Activated T-cell treated with anti-CD3 and anti-CD28 coated beads, Interleukin-2, amount 50 U/mL, for 72 hours (primary cell): ENCODE measurements around the gene NUAK1. TPM values are rescaled to one million over a fixed set of nuclear protein-coding genes. Genes with fewer than 3 reads are reported as not detected.

Source experiments
- ATAC-seq, 2 donors: fragments of 150-1000 bp; cut with Tn5 transposase; replicated peaks in 1 of 2; 2 replicates each; pipeline ENCODE4 v1.10.0; 2021; ENCODE audit warnings: moderate library complexity in 2 of 2, mild to moderate bottlenecking in 1 of 2
- DNase-seq, 2 donors: peaks; one replicate each; pipeline ENCODE4 v3.0.0; 2021 to 2022; ENCODE audit warnings: mixed read lengths in 1 of 2
- H3K27ac Mint-ChIP-seq: one replicate; pipeline ENCODE4 v1.8.0; 2022; ENCODE audit warnings: mild to moderate bottlenecking, moderate library complexity, mixed read lengths
- H3K27me3 Mint-ChIP-seq: one replicate; pipeline ENCODE4 v1.8.0; 2022; ENCODE audit warnings: low read depth, mixed read lengths
- H3K36me3 Mint-ChIP-seq, 2 donors: one replicate each; pipeline ENCODE4 v1.8.0; 2022; ENCODE audit warnings: mixed read lengths in 2 of 2, mild to moderate bottlenecking in 1 of 2; ENCODE audit not compliant: insufficient read depth in 2 of 2
- H3K4me1 Mint-ChIP-seq: one replicate; pipeline ENCODE4 v1.8.0; 2022; ENCODE audit warnings: low read depth, mixed read lengths
- H3K4me3 Mint-ChIP-seq, 2 donors: one replicate each; pipeline ENCODE4 v1.8.0; 2022; ENCODE audit warnings: mild to moderate bottlenecking in 2 of 2, mixed read lengths in 2 of 2, moderate library complexity in 2 of 2
- H3K9me3 Mint-ChIP-seq, 2 donors: one replicate each; pipeline ENCODE4 v1.8.0; 2022; ENCODE audit warnings: mixed read lengths in 2 of 2
- total RNA-seq, 2 donors: library from RNA; stranded (reverse); gene quantifications; one replicate each; pipeline ENCODE4 v1.2.3, GENCODE V29; 2022

The NUAK1 gene
- total RNA-seq, 2 donors from 2014 or later, result 0.14 TPM

GRCh38 chr12:106132175-106133135 lies 6.3 kb downstream of the NUAK1 start:
- Mint-ChIP-seq H3K4me1 (peaks cover 7% of the 10 kb centered on the region), H3K9me3 (no peaks in the 10 kb centered on the region), H3K36me3 (no peaks in the 10 kb centered on the region), H3K27ac (no peak overlapping the region), H3K27me3 (peaks cover 71% of the 10 kb centered on the region), H3K4me3 (no peak overlapping the region)
- DNase-seq, result no peak
- ATAC-seq, result no peak

DNA sequence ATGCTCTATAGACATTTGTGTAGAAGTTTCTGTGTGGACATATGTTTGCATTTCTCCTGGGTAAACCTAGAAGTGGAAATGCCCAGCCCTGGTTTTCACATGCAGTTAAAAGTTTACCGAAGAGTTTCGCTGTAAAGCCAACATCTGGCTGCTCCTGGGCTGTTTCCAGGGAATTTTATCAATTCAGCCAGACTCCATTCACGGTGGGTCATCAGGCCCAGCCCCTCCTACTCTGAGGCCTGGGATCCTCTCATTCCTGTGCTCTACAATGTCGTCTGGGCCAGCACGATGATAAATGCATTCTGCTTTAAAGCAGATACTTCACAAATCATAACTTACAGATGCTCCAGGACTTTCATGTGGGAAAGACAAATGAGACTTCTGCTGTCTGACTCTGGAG lies 7.1 kb downstream of the NUAK1 start:
- Mint-ChIP-seq H3K4me1 (peaks cover 6% of the 10 kb centered on the region), H3K9me3 (no peaks in the 10 kb centered on the region), H3K4me3 (no peak overlapping the region), H3K27me3 (peaks cover 64% of the 10 kb centered on the region), H3K36me3 (no peaks in the 10 kb centered on the region), H3K27ac (no peak overlapping the region)
- ATAC-seq (no peak), DNase-seq (no peak)

DNA sequence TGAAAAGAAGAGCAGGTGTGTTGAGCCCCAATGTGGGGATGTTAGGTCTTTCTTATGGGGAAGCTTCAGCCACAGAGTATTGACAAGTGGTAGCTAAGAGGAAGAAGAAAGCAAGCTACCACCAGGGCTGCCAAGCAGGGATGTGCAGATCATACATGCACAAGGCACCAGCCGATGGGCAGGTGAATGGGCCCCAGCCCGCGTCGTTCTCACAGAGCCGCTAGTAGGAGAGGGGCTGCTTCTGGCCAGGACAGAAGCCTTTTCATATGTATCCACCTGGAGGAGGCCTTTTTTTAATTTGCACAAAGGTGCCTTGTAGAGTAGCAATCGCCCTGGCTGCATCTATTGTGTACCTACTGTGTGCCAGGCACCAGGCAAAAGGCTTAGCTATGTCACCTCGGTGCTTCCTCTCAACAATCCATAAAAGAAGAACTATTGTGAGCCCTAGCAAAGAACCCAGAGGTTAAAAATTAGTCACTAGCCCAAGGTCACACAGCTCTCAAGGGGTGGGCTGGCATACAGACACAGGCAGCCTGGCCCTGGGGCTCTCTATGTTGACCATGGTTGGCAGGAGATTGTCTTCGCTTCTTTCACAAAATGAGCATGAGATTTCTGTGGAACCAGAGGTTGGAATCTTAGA lies 8.2 kb downstream of the NUAK1 start:
- Mint-ChIP-seq H3K27me3 (peaks cover 57% of the 10 kb centered on the region), H3K4me3 (no peak overlapping the region), H3K36me3 (no peaks in the 10 kb centered on the region), H3K4me1 (no peaks in the 10 kb centered on the region), H3K9me3 (no peaks in the 10 kb centered on the region), H3K27ac (no peak overlapping the region)
- DNase-seq (no peak), ATAC-seq (no peak)

DNA sequence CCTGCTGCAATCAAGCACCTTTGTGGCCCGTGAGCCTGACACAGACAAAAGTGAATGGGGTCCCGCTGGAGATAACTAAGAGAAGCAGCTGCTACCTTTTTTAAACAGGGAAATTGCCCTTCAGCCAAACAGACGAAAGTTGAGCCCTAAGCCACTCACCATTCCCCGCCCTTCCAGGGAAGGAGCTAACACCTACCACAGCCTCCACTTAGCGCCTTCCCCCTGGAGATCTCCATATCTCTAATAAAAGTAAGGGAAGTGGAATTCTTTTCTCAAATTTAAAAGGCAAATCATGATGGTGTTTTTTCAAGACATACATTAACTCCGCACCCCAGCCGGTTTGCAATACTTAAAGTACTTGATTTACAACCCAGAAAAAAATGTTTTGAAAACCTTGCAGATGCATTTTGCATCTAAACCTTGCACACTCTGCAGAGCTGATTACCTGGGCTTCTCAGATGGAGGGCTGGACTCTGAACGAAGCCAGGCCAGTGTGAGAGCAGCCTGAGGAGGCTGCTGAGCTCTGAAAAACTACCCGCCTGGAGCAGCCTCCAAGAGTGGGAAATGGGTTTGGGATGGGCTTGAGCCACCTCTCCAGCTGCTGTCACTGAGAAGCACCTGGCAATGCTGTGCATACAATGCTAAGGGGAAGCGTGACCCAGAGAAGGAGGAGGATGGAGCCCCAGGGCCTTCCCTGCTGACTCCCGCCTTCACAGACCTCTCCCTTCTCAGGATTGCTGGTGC lies 10.0 kb downstream of the NUAK1 start:
- no peak overlapping the region for H3K27ac Mint-ChIP-seq
- H3K4me1 Mint-ChIP-seq, result no peaks in the 10 kb centered on the region
- H3K9me3 Mint-ChIP-seq, result no peaks in the 10 kb centered on the region
- H3K36me3 Mint-ChIP-seq, result no peaks in the 10 kb centered on the region
- H3K4me3 Mint-ChIP-seq, result no peak overlapping the region
- ATAC-seq (no peak), DNase-seq (no peak)
- H3K27me3 Mint-ChIP-seq, result peaks cover 39% of the 10 kb centered on the region

DNA sequence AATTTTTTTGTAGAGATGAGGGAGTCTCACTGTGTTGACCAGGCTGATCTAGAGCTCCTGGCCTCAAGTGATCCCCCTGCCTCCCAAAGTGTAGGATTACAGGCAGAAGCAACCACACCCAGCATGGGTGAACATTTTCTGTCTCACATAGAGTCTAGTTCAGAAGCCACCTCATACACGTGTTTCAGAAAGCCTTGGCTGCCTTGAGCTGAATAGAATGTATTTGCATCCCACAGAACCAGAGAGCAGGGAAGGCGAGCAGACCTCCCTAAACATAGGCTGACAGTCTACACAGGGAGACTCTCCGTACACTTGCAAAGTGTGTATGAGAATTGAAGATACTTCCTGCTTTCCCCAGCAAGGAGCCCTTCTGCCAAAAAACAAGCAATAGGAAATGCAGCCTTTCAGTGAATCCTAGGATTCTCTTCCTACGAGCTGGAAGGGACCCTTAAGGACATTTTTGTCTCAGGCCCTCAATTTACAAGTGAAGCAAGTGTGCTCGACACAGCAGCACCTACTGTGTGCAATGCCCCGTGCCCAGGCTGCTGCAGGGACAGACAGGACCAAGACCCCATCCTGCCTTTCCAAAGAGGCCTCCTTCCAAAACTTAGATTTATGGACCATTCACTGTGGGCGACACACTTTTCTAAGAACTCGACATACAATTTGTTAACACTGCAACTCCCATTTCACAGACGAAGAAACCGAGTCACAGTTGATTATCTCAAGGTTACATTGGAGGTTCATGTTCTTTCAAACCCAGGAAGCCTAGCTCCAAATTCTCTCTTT lies 11.2 kb downstream of the NUAK1 start:
- DNase-seq, result no peak
- H3K27ac Mint-ChIP-seq, result no peak overlapping the region

DNA sequence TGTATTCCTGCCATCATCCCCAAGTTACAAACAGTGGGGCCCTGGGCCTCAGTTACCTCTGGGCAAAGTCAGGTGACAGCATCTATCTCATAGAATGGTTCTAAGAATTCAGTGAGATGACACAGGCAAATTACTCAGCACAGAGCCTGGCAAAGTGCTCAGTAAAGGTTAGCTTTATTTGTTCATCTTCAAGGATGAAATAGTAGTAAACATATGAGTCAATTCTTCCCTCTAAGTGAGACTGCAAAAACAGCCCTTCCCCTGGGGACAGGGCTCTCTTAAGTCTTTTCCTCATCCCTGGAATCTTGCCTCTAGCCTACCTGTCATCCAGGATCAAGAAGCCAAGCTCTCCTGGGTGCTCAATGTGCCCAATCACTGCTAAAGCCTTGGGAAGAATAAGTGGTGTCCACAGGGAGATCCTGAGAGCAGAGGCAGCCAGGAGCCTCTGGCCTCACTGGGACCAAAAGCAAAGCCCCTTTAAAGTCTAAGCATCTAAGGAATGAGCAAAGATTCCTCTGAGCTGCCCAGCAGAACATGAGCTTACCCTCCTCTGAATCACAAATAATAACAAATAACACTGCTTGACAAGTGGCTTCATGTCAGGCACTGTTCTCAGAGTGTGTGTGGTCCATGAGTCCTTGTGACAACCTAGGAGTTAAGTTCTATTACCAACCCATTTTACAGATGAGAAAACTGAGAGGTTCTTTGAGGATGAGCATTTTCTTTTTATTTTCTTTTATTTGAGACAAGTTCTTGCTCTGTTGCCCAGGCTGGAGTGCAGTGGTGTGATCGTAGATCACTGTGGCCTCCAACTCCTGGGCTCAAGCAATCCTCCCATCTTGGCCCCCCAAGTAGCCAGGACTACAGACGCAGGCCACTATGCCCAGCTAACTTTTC lies 12.1 kb downstream of the NUAK1 start:
- Mint-ChIP-seq H3K27ac (no peak overlapping the region), H3K27me3 (peaks cover 20% of the 10 kb centered on the region), H3K36me3 (no peaks in the 10 kb centered on the region), H3K9me3 (no peaks in the 10 kb centered on the region), H3K4me3 (no peak overlapping the region), H3K4me1 (no peaks in the 10 kb centered on the region)
- peak; percentile 18 to 58 for ATAC-seq
- no peak for DNase-seq

More for the DNA sequence above, 11.2 kb downstream of the NUAK1 start:
- H3K4me3 Mint-ChIP-seq, result no peak overlapping the region
- no peaks in the 10 kb centered on the region for H3K36me3 Mint-ChIP-seq
- ATAC-seq, result no peak
- no peaks in the 10 kb centered on the region for H3K4me1 Mint-ChIP-seq
- no peaks in the 10 kb centered on the region for H3K9me3 Mint-ChIP-seq
- peaks cover 27% of the 10 kb centered on the region for H3K27me3 Mint-ChIP-seq

DNA sequence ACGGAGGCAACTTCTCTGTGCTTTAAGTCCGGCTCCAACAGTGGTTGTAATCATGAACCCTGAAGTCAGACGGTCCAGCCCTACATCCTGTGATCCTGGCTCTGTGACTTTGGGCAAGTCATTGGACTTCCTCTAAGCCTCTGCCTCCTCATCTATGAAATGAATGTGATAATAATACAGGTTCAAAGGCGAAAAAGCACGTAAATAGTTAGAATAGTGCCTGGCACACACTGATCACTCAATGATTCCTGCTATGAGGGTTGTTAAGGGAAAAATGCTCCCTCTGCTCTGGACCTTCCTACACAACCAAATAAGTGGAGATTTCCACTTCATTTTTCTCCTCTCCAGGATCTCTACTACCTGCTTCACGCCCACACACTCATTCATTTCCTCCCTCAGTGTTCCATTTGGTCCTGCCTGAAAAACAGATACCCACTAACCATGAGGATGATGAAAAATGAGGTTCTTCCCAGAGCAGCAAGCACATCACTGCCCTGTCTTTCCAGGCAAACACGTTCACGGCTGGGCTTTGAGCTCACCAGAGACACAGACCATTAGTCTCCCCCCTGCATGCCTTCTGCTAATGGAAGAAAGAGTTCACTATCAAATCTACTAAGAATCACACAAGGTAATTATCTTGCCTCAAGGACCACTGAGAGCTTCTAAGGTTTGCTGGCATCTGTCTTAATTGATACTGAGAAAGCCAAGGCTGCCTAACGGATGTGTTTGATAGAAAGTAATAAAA lies 13.2 kb downstream of the NUAK1 start:
- DNase-seq, result no peak
- ATAC-seq, result no peak
- Mint-ChIP-seq H3K9me3 (no peaks in the 10 kb centered on the region), H3K27ac (no peak overlapping the region), H3K4me1 (no peaks in the 10 kb centered on the region), H3K36me3 (no peaks in the 10 kb centered on the region), H3K4me3 (no peak overlapping the region), H3K27me3 (peaks cover 18% of the 10 kb centered on the region)

- no peak overlapping the region for H3K27ac Mint-ChIP-seq
- H3K27me3 Mint-ChIP-seq, result peaks cover 5% of the 10 kb centered on the region
- no peak overlapping the region for H3K4me3 Mint-ChIP-seq
- no peak for ATAC-seq
- no peak for DNase-seq
- H3K9me3 Mint-ChIP-seq, result no peaks in the 10 kb centered on the region
- no peaks in the 10 kb centered on the region for H3K36me3 Mint-ChIP-seq
- H3K4me1 Mint-ChIP-seq, result no peaks in the 10 kb centered on the region
Observed at GRCh38 chr12:106123551-106124081, 15.1 kb downstream of the NUAK1 start.

DNA sequence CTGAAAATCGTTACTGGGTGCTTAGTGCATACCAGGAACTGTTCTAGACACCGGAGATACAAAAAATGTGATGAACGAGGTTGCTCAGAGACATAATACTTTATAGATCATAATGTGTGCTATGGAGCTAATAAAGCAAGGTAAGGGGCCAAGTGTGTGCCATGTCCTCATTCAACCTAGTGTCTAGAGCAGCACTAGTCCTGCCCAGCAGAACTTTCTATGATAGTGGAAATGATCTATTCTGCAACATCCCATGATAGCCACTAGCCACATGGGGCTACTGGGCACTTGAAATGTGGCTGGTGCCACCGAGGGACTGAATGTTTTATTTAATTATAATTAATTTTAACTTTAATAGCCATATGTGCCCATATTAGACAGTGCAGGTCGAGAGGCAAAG lies 15.6 kb downstream of the NUAK1 start:
- DNase-seq (no peak), ATAC-seq (no peak)
- Mint-ChIP-seq H3K9me3 (no peaks in the 10 kb centered on the region), H3K27ac (no peak overlapping the region), H3K27me3 (peaks cover 5% of the 10 kb centered on the region), H3K4me3 (no peak overlapping the region), H3K36me3 (no peaks in the 10 kb centered on the region), H3K4me1 (no peaks in the 10 kb centered on the region)

- Mint-ChIP-seq H3K9me3 (no peaks in the 10 kb centered on the region), H3K4me1 (no peaks in the 10 kb centered on the region), H3K4me3 (no peak overlapping the region), H3K27ac (no peak overlapping the region), H3K36me3 (no peaks in the 10 kb centered on the region), H3K27me3 (peaks cover 11% of the 10 kb centered on the region)
- DNase-seq, result no peak
- ATAC-seq, result no peak
Observed at GRCh38 chr12:106122004-106122403, 16.8 kb downstream of the NUAK1 start.

DNA sequence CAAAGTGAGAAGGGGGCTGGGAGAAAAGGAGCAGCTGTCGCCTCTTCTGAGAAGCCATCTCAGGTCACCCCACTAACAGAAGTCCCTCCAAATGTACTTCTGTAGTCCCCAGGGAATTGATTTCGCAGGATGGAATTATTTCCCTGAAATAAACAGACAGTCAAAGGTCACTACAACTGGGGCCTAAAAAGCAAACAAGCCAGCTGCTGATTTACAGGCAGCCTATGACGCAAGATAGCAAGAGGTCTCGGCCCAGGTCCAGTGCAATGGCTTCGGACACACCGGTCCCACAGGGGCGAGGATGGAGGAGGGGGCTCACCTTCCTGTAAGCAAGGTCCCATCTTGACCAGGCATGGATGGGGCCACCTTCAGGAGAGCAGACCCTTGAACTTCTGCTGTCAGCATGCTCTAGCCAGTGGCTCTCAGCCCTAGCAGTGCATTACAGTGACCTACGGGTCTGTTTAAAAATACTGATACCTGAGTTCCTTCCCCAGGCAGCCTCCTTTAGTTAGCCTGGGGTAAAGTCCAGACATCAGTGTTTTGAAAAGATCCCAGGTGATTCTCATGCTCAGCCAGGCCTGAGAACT lies 18.1 kb downstream of the NUAK1 start:
- Mint-ChIP-seq H3K27me3 (peaks cover 17% of the 10 kb centered on the region), H3K4me1 (no peaks in the 10 kb centered on the region), H3K9me3 (no peaks in the 10 kb centered on the region), H3K27ac (no peak overlapping the region), H3K36me3 (no peaks in the 10 kb centered on the region), H3K4me3 (no peak overlapping the region)
- no peak for DNase-seq
- ATAC-seq, result no peak
